ENCODE results near the gene MYL9.
A peak's percentile ranks its signal among the peaks of the same experiment; 100 is the strongest.

MYL9 gene

DNA sequence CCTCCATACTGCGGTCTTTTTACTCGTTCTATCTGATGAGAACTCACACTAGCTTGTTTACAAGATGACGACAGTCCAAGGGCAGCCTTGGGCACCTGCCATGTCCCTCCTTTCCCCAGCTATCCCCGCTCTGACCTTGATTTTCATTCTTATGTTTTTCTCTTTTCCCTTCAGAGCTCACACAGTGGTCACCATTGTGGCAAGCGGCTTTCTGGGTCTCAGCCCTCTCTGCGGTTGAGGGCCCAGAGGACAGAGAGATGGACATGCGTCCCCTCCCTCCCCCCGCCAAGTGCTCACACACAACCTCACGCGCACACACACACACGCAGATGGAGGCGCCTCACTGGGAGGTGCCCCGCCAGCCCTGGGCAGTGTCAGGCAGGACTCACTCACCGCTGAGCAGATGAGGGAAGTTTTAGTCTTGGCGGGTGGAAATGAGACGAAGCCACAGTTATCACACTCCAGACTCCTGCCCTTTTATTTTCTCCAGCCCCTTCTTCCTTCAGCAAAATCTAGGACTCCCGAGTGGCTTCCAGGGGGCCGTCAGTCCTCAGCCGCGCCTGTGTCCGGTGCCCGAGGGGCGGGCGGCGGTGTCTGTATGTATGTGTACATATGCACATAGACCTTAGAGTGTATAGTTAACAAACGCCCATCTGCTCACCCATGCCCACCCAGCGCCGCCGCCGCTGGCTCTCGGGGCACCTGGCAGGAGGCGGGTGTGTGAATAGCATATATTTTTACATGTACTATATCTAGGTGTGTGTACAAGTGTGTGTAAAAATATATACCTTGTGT is 13.8 kb upstream of the MYL9 start:
- Histone ChIP-seq H3K9ac (ENCODE audit: low read length) (no peak overlapping the region), H3K9me3 (ENCODE audit: control insufficient read depth, low read length) (no peaks in the 10 kb centered on the region), H3K4me1 (ENCODE audit: control insufficient read depth, insufficient read depth, low read length) (no peaks in the 10 kb centered on the region), H3K4me3 (ENCODE audit: low read length) (no peak overlapping the region), H3K36me3 (ENCODE audit: control insufficient read depth, insufficient read depth, low read length, severe bottlenecking) (peaks cover 53% of the 10 kb centered on the region), H3K27me3 (replicated peaks; ENCODE audit: control insufficient read depth, insufficient read depth, low read length) (no peaks in the 10 kb centered on the region)
- no peak for DNase-seq (ENCODE audit: low read depth)

DNA sequence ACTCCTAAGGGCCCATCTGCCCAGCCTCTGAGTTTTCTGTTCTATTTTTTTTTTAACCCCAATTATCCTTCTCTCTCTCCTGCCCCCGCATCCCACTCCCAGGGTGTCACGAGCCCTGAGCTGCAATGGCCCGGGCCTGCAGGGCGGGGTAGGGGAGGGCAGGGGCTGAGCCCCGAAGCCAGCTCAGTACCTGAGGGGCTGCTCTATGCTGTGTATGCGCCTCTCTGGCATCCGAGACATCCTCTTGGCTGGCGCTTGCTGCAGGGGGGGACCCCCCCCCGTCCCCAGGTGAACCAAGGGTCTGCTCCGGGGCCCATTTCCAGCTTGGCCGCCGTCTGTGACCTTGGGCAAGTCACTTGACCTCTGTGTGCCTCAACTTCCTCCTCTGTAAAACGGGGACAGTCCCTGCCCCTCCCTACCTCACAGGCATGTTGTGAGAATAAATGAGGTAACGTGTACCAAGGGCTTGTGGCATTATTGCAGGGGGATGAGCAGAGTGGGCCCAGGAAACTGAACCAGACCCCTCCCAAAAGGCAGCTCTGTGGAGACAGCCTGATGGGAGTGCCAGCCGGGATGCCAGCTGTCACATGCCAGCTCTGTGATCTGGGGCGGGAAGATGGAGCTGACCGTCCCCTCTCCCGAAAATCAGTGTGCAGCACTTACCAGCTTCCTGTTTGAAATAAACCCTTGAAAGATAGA is 13.0 kb upstream of the MYL9 start:
- no peak overlapping the region for H3K9ac ChIP-seq (ENCODE audit: low read length)
- no peaks in the 10 kb centered on the region for H3K9me3 ChIP-seq (ENCODE audit: control insufficient read depth, low read length)
- no peak for DNase-seq (ENCODE audit: low read depth)
- peaks cover 53% of the 10 kb centered on the region for H3K36me3 ChIP-seq (ENCODE audit: control insufficient read depth, insufficient read depth, low read length, severe bottlenecking)
- no peak overlapping the region for H3K4me3 ChIP-seq (ENCODE audit: low read length)
- H3K27me3 ChIP-seq (replicated peaks; ENCODE audit: control insufficient read depth, insufficient read depth, low read length), result no peaks in the 10 kb centered on the region
- no peaks in the 10 kb centered on the region for H3K4me1 ChIP-seq (ENCODE audit: control insufficient read depth, insufficient read depth, low read length)

- H3K27me3 ChIP-seq (replicated peaks; ENCODE audit: control insufficient read depth, insufficient read depth, low read length), result no peaks in the 10 kb centered on the region
- peaks cover 48% of the 10 kb centered on the region for H3K36me3 ChIP-seq (ENCODE audit: control insufficient read depth, insufficient read depth, low read length, severe bottlenecking)
- no peaks in the 10 kb centered on the region for H3K4me1 ChIP-seq (ENCODE audit: control insufficient read depth, insufficient read depth, low read length)
- no peak for DNase-seq (ENCODE audit: low read depth)
- no peaks in the 10 kb centered on the region for H3K9me3 ChIP-seq (ENCODE audit: control insufficient read depth, low read length)
- H3K9ac ChIP-seq (ENCODE audit: low read length), result no peak overlapping the region
- H3K4me3 ChIP-seq (ENCODE audit: low read length), result no peak overlapping the region
These were observed 12.4 kb upstream of the MYL9 start for GRCh38 chr20:36528875-36529417.

DNA sequence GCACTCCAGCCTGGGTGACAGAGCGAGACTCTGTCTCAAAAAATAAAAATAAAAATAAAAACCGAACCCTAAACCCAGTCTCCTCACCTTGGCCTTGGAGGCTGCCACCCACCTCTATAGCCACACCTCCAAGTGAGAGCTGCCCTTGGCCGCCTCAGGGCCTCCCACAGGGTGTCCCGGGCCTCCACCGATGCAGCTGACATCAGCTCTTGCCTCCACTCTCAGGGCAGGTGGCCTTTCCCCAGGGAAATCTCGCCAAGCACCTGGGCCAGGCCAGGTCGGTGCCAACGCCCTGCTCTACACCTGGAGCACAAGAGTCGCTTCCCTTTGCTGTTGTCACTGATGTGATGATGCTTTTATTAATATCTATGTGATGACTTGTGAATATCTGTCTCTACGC is 8.9 kb upstream of the MYL9 start:
- no peaks in the 10 kb centered on the region for H3K9me3 ChIP-seq (ENCODE audit: control insufficient read depth, low read length)
- H3K4me1 ChIP-seq (ENCODE audit: control insufficient read depth, insufficient read depth, low read length), result no peaks in the 10 kb centered on the region
- H3K27me3 ChIP-seq (replicated peaks; ENCODE audit: control insufficient read depth, insufficient read depth, low read length), result no peaks in the 10 kb centered on the region
- H3K36me3 ChIP-seq (ENCODE audit: control insufficient read depth, insufficient read depth, low read length, severe bottlenecking), result peaks cover 16% of the 10 kb centered on the region
- DNase-seq (ENCODE audit: low read depth), result no peak
- no peak overlapping the region for H3K4me3 ChIP-seq (ENCODE audit: low read length)
- no peak overlapping the region for H3K9ac ChIP-seq (ENCODE audit: low read length)

DNA sequence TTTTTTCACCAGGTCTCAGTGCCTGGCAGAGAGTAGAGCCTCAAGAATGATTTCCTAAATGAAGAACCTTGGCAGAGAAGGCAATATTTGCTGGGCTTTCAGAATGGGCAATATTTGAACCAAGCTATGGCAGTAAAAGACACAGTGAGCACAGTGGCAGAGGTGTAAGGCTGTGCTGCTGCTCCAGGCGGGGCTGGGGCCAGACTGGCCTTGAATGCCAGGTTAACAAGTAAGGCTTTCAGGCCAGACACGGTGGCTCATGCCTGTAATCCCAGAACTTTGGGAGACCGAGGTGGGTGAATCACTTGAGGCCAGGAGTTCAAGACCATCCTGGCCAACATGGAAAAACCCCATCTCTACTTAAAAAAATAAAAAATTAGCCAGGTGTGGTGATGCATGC is 8.5 kb upstream of the MYL9 start:
- H3K36me3 ChIP-seq (ENCODE audit: control insufficient read depth, insufficient read depth, low read length, severe bottlenecking), result peaks cover 11% of the 10 kb centered on the region
- no peak overlapping the region for H3K9ac ChIP-seq (ENCODE audit: low read length)
- no peak overlapping the region for H3K4me3 ChIP-seq (ENCODE audit: low read length)
- no peaks in the 10 kb centered on the region for H3K4me1 ChIP-seq (ENCODE audit: control insufficient read depth, insufficient read depth, low read length)
- DNase-seq (ENCODE audit: low read depth), result no peak
- H3K27me3 ChIP-seq (replicated peaks; ENCODE audit: control insufficient read depth, insufficient read depth, low read length), result no peaks in the 10 kb centered on the region
- H3K9me3 ChIP-seq (ENCODE audit: control insufficient read depth, low read length), result no peaks in the 10 kb centered on the region

DNA sequence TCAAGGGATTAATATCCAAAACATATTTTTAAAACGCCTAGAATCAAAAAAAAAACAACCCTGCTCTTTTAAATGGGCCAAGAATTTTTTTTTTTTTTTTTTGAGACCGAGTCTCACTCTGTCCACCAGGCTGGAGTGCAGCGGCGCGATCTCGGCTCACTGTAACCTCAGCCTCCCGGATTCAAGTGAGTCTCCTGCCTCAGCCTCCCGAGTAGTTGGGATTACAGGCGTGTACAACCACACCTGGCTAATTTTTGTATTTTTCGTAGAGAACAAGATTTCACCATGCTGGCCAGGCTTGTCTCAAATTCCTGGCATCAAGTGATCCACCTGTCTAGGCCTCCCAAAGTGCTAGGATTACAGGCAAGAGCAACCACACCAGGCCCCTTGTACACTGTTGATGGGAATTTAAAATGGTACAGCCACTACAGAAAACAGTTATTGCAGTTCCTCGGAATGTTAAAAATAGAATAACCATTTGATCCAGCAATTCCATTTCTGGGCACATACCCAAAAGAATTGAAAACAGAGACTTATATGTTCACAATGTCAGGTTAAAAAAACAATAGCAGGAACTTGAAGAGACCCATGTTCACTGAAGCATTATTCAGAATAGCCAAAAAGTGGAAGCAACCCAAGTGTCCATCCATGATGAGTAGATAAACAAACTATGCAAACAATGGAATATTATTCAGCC is 3.1 kb upstream of the MYL9 start:
- Histone ChIP-seq H3K9me3 (ENCODE audit: control insufficient read depth, low read length) (no peaks in the 10 kb centered on the region), H3K9ac (ENCODE audit: low read length) (peak overlapping the region; percentile 37), H3K4me3 (ENCODE audit: low read length) (no peak overlapping the region), H3K27me3 (replicated peaks; ENCODE audit: control insufficient read depth, insufficient read depth, low read length) (no peaks in the 10 kb centered on the region), H3K36me3 (ENCODE audit: control insufficient read depth, insufficient read depth, low read length, severe bottlenecking) (no peaks in the 10 kb centered on the region), H3K4me1 (ENCODE audit: control insufficient read depth, insufficient read depth, low read length) (peaks cover 32% of the 10 kb centered on the region)
- DNase-seq (ENCODE audit: low read depth), result peak; percentile 70

- Histone ChIP-seq H3K9me3 (ENCODE audit: control insufficient read depth, low read length) (no peaks in the 10 kb centered on the region), H3K36me3 (ENCODE audit: control insufficient read depth, insufficient read depth, low read length, severe bottlenecking) (peaks cover 4% of the 10 kb centered on the region), H3K9ac (ENCODE audit: low read length) (peak overlapping the region; percentile 99), H3K4me1 (ENCODE audit: control insufficient read depth, insufficient read depth, low read length) (peaks cover 52% of the 10 kb centered on the region), H3K4me3 (ENCODE audit: low read length) (peak overlapping the region; percentile 90), H3K27me3 (replicated peaks; ENCODE audit: control insufficient read depth, insufficient read depth, low read length) (no peaks in the 10 kb centered on the region)
- DNase-seq (ENCODE audit: low read depth), result no peak
These were observed 638 bp upstream of the MYL9 start for GRCh38 chr20:36540551-36541211.

DNA sequence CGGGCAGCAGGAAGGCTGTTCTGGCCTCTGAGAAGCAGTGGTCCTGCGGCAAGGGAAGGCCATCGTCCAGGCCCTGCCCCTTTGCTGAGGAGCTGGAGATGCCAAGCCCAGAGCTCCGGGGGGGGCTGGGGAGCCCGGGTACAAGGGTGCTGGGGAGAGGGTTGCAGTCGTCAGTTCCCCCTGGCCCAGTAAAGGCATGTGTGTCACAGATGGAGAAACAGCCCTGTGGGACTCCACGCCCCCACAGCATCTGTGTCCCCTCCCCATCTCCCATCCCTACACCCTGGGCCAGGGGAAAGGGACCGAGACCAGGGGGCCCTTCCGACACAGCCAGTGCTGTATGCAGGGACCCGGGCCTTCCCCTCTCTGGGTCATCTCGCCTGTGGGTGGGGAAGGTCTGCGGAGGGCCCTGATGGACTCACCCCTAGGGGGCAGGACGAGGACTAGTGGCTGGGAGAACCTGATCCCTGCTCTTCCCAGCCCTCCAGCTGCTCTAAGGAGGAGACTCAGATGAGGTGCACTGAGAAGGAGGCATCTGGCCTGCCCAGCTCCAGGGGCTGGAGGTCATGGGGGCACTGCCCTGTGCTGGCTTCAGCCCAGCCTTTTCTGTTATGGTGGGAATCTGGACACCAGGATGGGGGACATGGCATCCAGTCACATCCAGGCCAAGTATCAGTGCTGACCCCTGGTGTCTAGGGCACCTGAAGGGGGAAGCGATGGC is 609 bp downstream of the MYL9 start:
- peak overlapping the region; percentile 99 for H3K9ac ChIP-seq (ENCODE audit: low read length)
- peak; percentile 76 for DNase-seq (ENCODE audit: low read depth)
- peak overlapping the region; percentile 90 for H3K4me3 ChIP-seq (ENCODE audit: low read length)
- H3K27me3 ChIP-seq (replicated peaks; ENCODE audit: control insufficient read depth, insufficient read depth, low read length), result no peaks in the 10 kb centered on the region
- no peaks in the 10 kb centered on the region for H3K9me3 ChIP-seq (ENCODE audit: control insufficient read depth, low read length)
- peaks cover 15% of the 10 kb centered on the region for H3K36me3 ChIP-seq (ENCODE audit: control insufficient read depth, insufficient read depth, low read length, severe bottlenecking)
- peaks cover 52% of the 10 kb centered on the region for H3K4me1 ChIP-seq (ENCODE audit: control insufficient read depth, insufficient read depth, low read length)

DNA sequence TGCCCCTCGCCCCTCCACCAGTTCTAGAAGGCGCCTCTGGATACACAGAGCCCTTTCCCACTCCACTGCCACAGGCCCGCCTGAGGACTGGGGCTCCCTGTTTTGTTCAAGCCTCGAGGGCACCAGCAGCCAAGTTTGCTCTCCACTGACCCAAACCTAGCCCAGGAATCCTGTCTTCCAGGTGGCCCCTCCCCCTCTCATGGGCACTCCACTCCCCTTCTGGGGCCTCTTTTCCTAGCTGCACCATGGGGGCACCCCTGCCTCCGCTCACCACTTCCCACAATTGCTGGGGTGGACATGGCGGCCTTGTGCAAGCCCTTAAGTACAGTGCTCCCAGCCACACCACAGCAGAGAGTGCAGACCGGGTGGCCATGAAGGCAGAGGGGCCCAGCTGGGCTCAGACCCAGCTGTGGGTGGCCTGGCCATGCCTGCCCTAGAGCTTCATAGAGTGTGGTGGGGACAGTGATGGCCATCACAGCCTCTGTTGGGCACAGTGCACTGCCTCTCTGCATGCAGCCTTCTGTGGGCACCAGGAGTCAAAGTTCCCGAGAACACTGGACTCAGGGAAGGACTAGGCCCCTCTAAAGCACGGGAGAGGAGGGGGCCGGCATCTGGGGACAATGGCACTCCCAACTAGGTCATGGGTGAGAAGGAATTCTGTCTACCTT is 1.3 kb downstream of the MYL9 start:
- H3K36me3 ChIP-seq (ENCODE audit: control insufficient read depth, insufficient read depth, low read length, severe bottlenecking), result peaks cover 23% of the 10 kb centered on the region
- peak overlapping the region; percentile 90 for H3K4me3 ChIP-seq (ENCODE audit: low read length)

More for the DNA sequence above, 1.3 kb downstream of the MYL9 start:
- peak; percentile 7 for DNase-seq (ENCODE audit: low read depth)
- peak overlapping the region; percentile 99 for H3K9ac ChIP-seq (ENCODE audit: low read length)
- H3K4me1 ChIP-seq (ENCODE audit: control insufficient read depth, insufficient read depth, low read length), result peaks cover 52% of the 10 kb centered on the region
- H3K9me3 ChIP-seq (ENCODE audit: control insufficient read depth, low read length), result no peaks in the 10 kb centered on the region
- H3K27me3 ChIP-seq (replicated peaks; ENCODE audit: control insufficient read depth, insufficient read depth, low read length), result no peaks in the 10 kb centered on the region

Data from adipocyte (in vitro differentiated cells).